H1 (cell line): ENCODE measurements around the gene TMEM185B. TPM values are rescaled to one million over a fixed set of nuclear protein-coding genes. Genes with fewer than 3 reads are reported as not detected.

Source experiments
- CTCF ChIA-PET: fragments of 300-600 bp; sonication (Branson Sonifier 250); formaldehyde crosslinking; loops from one replicate; lab custom pipeline; 2021; ENCODE audit not compliant: partially characterized antibody; lab: Charles Lee
- POLR2A ChIA-PET: fragments of 300-600 bp; sonication (Branson Sonifier 250); formaldehyde crosslinking; loops from one replicate; lab custom pipeline; 2021; ENCODE audit warnings: inconsistent platforms; ENCODE audit not compliant: partially characterized antibody; lab: Charles Lee
- DNase-seq, 2 experiments: peaks; one replicate each; pipeline versions ENCODE4 v3.0.0 to v3.0.0-alpha.2; 2010 to 2022; ENCODE audit warnings: low spot score in 2 of 2, low read depth in 1 of 2, mixed read lengths in 1 of 2
- FAIRE-seq: peaks from 2 replicates; lab custom pipeline; 2011; peaks lifted over from hg19 to GRCh38; lab: Jason Lieb, UNC
- H2AFZ ChIP-seq: 2 replicates; pipeline ENCODE4 v1.8.1; 2012; ENCODE audit warnings: low read length, inconsistent platforms
- H2AK5ac ChIP-seq: 2 replicates; pipeline ENCODE4 v1.6.1; 2013; ENCODE audit warnings: low read depth, low read length
- H2BK120ac ChIP-seq: replicated peaks from 2 replicates; pipeline ENCODE3; 2013; ENCODE audit warnings: low read depth, low read length, inconsistent platforms
- H2BK12ac ChIP-seq: 2 replicates; pipeline ENCODE4 v1.6.1; 2013; ENCODE audit warnings: low read depth, low read length
- H2BK15ac ChIP-seq: 2 replicates; pipeline ENCODE4 v1.6.1; 2013; ENCODE audit warnings: low read length
- H2BK20ac ChIP-seq: 2 replicates; pipeline ENCODE4 v1.6.1; 2013; ENCODE audit warnings: low read length
- H2BK5ac ChIP-seq: 2 replicates; pipeline ENCODE4 v1.6.1; 2013; ENCODE audit warnings: low read depth, low read length
- H3K14ac ChIP-seq: 2 replicates; pipeline ENCODE4 v1.6.1; 2013; ENCODE audit warnings: inconsistent platforms; ENCODE audit not compliant: insufficient read length
- H3K18ac ChIP-seq: 2 replicates; pipeline ENCODE4 v1.6.1; 2013; ENCODE audit warnings: low read length; ENCODE audit errors: extremely low read depth
- H3K23ac ChIP-seq: 2 replicates; pipeline ENCODE4 v1.6.1; 2013; ENCODE audit warnings: inconsistent platforms; ENCODE audit not compliant: insufficient read length
- H3K23me2 ChIP-seq: 2 replicates; pipeline ENCODE4 v1.6.1; 2013; ENCODE audit warnings: low read depth, low read length
- H3K27ac ChIP-seq: 2 replicates; pipeline ENCODE4 v1.6.1; 2011; ENCODE audit warnings: low read depth, low read length, inconsistent platforms
- H3K27me3 ChIP-seq, 4 experiments: replicated peaks in 1 of 4; 1 replicate in 1 of 4; 2 replicates in 3 of 4; pipeline versions ENCODE4 v1.6.1 to v1.8.1; 2011 to 2013; ENCODE audit warnings: low read length in 3 of 4, mild to moderate bottlenecking in 3 of 4, inconsistent platforms in 2 of 4, mixed read lengths in 2 of 4, moderate library complexity in 1 of 4; ENCODE audit not compliant: control insufficient read depth in 3 of 4, insufficient read depth in 3 of 4; ENCODE audit errors: extremely low read depth in 1 of 4
- H3K36me3 ChIP-seq, 4 experiments: 2 replicates each; pipeline versions ENCODE4 v1.6.1 to v1.8.1; 2011 to 2013; ENCODE audit warnings: mild to moderate bottlenecking in 4 of 4, low read length in 3 of 4, moderate library complexity in 2 of 4, control low read depth in 1 of 4, inconsistent platforms in 1 of 4; ENCODE audit not compliant: insufficient read depth in 4 of 4, control insufficient read depth in 2 of 4
- H3K4ac ChIP-seq: replicated peaks from 2 replicates; pipeline ENCODE3; 2013; ENCODE audit warnings: low read length, low read depth, mixed read lengths, inconsistent platforms; ENCODE audit not compliant: insufficient read length
- H3K4me1 ChIP-seq, 4 experiments: replicated peaks in 1 of 4; 1 replicate in 1 of 4; 2 replicates in 3 of 4; pipeline versions ENCODE4 v1.6.1 to v1.8.1; 2011 to 2013; ENCODE audit warnings: low read length in 3 of 4, inconsistent platforms in 2 of 4, mixed read lengths in 1 of 4; ENCODE audit not compliant: insufficient read depth in 4 of 4, control insufficient read depth in 3 of 4
- H3K4me2 ChIP-seq, 2 experiments: 2 replicates each; pipeline versions ENCODE4 v1.6.1 to v1.8.1; 2011 to 2013; ENCODE audit warnings: low read depth in 2 of 2, low read length in 2 of 2, control low read depth in 1 of 2, inconsistent platforms in 1 of 2, mild to moderate bottlenecking in 1 of 2; ENCODE audit not compliant: insufficient read depth in 1 of 2
- H3K4me3 ChIP-seq, 4 experiments: fragments of 200-600, 300-600 bp in 1 of 4; sonication (generic), shearing (Covaris generic), sonication (Bioruptor Twin) in 1 of 4; 2 replicates each; pipeline versions ENCODE4 v1.5.1 to v1.8.1; 2011 to 2016; ENCODE audit warnings: low read length in 4 of 4, low read depth in 3 of 4, control low read depth in 2 of 4, inconsistent platforms in 2 of 4, mild to moderate bottlenecking in 2 of 4, mixed read lengths in 1 of 4, moderate library complexity in 1 of 4; ENCODE audit not compliant: insufficient read depth in 2 of 4; ENCODE audit errors: extremely low read depth in 1 of 4
- H3K56ac ChIP-seq: replicated peaks from 2 replicates; pipeline ENCODE3; 2013; ENCODE audit warnings: low read depth, mild to moderate bottlenecking, mixed read lengths, low read length, inconsistent platforms; ENCODE audit not compliant: insufficient read length
- H3K79me1 ChIP-seq: 2 replicates; pipeline ENCODE4 v1.6.1; 2013; ENCODE audit warnings: low read depth, low read length, control low read depth
- H3K79me2 ChIP-seq, 2 experiments: 2 replicates each; pipeline versions ENCODE4 v1.6.1 to v1.8.1; 2012 to 2013; ENCODE audit warnings: low read length in 2 of 2, mild to moderate bottlenecking in 2 of 2, inconsistent platforms in 1 of 2; ENCODE audit not compliant: insufficient read depth in 2 of 2, control insufficient read depth in 1 of 2
- H3K9ac ChIP-seq, 4 experiments: replicated peaks in 1 of 4; 1 replicate in 1 of 4; 2 replicates in 3 of 4; pipeline versions ENCODE4 v1.6.1 to v1.8.1; 2011 to 2013; ENCODE audit warnings: low read depth in 3 of 4, low read length in 3 of 4, control low read depth in 2 of 4, mild to moderate bottlenecking in 2 of 4, moderate library complexity in 2 of 4, inconsistent platforms in 1 of 4; ENCODE audit errors: extremely low read depth in 1 of 4
- H3K9me3 ChIP-seq, 2 experiments: 2 replicates each; pipeline versions ENCODE4 v1.6.1 to v1.8.1; 2012 to 2013; ENCODE audit warnings: mild to moderate bottlenecking in 2 of 2, moderate library complexity in 2 of 2, control low read depth in 1 of 2, inconsistent platforms in 1 of 2, low read depth in 1 of 2, low read length in 1 of 2, mixed read lengths in 1 of 2; ENCODE audit not compliant: insufficient read depth in 2 of 2
- H4K20me1 ChIP-seq, 2 experiments: replicated peaks in 1 of 2; 2 replicates each; pipeline versions ENCODE3 to v1.8.1; 2011 to 2013; ENCODE audit warnings: inconsistent platforms in 2 of 2, low read length in 2 of 2, mild to moderate bottlenecking in 1 of 2; ENCODE audit not compliant: insufficient read depth in 2 of 2, control insufficient read depth in 1 of 2
- H4K5ac ChIP-seq: 2 replicates; pipeline ENCODE4 v1.6.1; 2013; ENCODE audit warnings: low read length, low read depth, mixed read lengths, inconsistent platforms; ENCODE audit not compliant: insufficient read length
- H4K8ac ChIP-seq: 2 replicates; pipeline ENCODE4 v1.8.0; 2013; ENCODE audit warnings: mild to moderate bottlenecking, moderate library complexity, low read length, inconsistent platforms; ENCODE audit not compliant: insufficient read depth; ENCODE audit errors: extremely low read depth
- H4K91ac ChIP-seq: replicated peaks from 2 replicates; pipeline ENCODE3; 2013; ENCODE audit warnings: low read length, mixed read lengths, inconsistent platforms; ENCODE audit not compliant: insufficient read length
- ATF3 ChIP-seq: IDR thresholded peaks from 2 replicates; pipeline ENCODE4 v1.6.1; 2011; ENCODE audit warnings: low read depth, mild to moderate bottlenecking, low read length; ENCODE audit not compliant: insufficient read depth
- CBX5 ChIP-seq: fragments of 300-800, 300-1000 bp; sonication (generic); IDR thresholded peaks from 2 replicates; pipeline ENCODE4 v1.7.1; 2016; ENCODE audit warnings: antibody characterized with exemption, low read length, low read depth
- JUND ChIP-seq: IDR thresholded peaks from 2 replicates; pipeline ENCODE4 v1.6.1; 2011; ENCODE audit warnings: mild to moderate bottlenecking, improper control_type of control experiment, low read length
- KDM5A ChIP-seq: fragments of 200-600 bp; IDR thresholded peaks from 2 replicates; pipeline ENCODE4 v1.7.1; 2012; ENCODE audit warnings: mild to moderate bottlenecking, low read length, inconsistent platforms, mixed read lengths
- MAX ChIP-seq: IDR thresholded peaks from 2 replicates; pipeline ENCODE4 v1.6.1; 2012; ENCODE audit warnings: inconsistent platforms
- POLR2AphosphoS5 ChIP-seq: IDR thresholded peaks from 2 replicates; pipeline ENCODE4 v1.6.1; 2011; ENCODE audit warnings: low read depth, low read length
- RBBP5 ChIP-seq: IDR thresholded peaks from 2 replicates; pipeline ENCODE4 v1.7.1; 2012; ENCODE audit warnings: low read depth, mild to moderate bottlenecking, inconsistent platforms, low read length, moderate library complexity, borderline replicate concordance
- SAP30 ChIP-seq: fragments of 300-600 bp; sonication (generic); IDR thresholded peaks from 2 replicates; pipeline ENCODE4 v1.7.1; 2012; ENCODE audit warnings: low read length, moderate library complexity, mild to moderate bottlenecking, inconsistent platforms; ENCODE audit not compliant: insufficient read depth, insufficient replicate concordance
- SIN3A ChIP-seq, 2 experiments: IDR thresholded peaks in 1 of 2; conservative IDR thresholded peaks in 1 of 2; 2 replicates each; pipeline ENCODE4 v1.6.1; 2011 to 2012; ENCODE audit warnings: low read length in 2 of 2, improper control_type of control experiment in 1 of 2, low read depth in 1 of 2, mild to moderate bottlenecking in 1 of 2
- SIX5 ChIP-seq: IDR thresholded peaks from 2 replicates; pipeline ENCODE4 v1.6.1; 2011; ENCODE audit warnings: mild to moderate bottlenecking, low read depth, low read length
- TAF1 ChIP-seq: IDR thresholded peaks from 2 replicates; pipeline ENCODE4 v1.6.1; 2011; ENCODE audit warnings: mild to moderate bottlenecking, low read depth, low read length
- TAF7 ChIP-seq: optimal IDR thresholded peaks from 2 replicates; pipeline ENCODE3; 2011; ENCODE audit warnings: low read depth, mild to moderate bottlenecking, inconsistent platforms, low read length, moderate library complexity, borderline replicate concordance
- TEAD4 ChIP-seq: IDR thresholded peaks from 2 replicates; pipeline ENCODE4 v1.6.1; 2012; ENCODE audit warnings: low read depth, low read length, inconsistent platforms, mixed read lengths
- WGBS, 2 experiments: shearing (Covaris generic) in 1 of 2; methylation state at CpG; one replicate each; pipeline versions ENCODE4 v1.1.6 to v1.1.7; 2013 to 2015; ENCODE audit warnings: low lambda C conversion rate in 2 of 2, mixed read lengths in 2 of 2, inconsistent platforms in 1 of 2, low coverage in 1 of 2, missing lambda C conversion rate in 1 of 2; ENCODE audit not compliant: insufficient replicate concordance in 2 of 2, insufficient coverage in 1 of 2, insufficient read length in 1 of 2; ENCODE audit errors: extremely low coverage in 1 of 2, missing lambda C conversion rate in 1 of 2; 5-methylcytosine and 5-hydroxymethylcytosine counted together
- polyA plus RNA-seq, 7 experiments: library from polyadenylated mRNA; depleted of rRNA in 3 of 7; stranded (reverse) in 5 of 7; unstranded in 2 of 7; fragments of >200 nt in 5 of 7; fragments of 200-250 nt in 2 of 7; gene quantifications; 1 replicate in 5 of 7; 2 replicates in 1 of 7; 4 replicates in 1 of 7; pipeline versions ENCODE4 v1.2.1 to v1.2.3, GENCODE V29; 2011 to 2013; ENCODE audit warnings: missing spikeins in 2 of 7, mixed read lengths in 2 of 7
- total RNA-seq: library from RNA; stranded (reverse); fragmentation: NEBNext Ultra II Directional; extraction: Animal tissue kit (Norgen Biotek cat#: 25700); gene quantifications from 2 replicates; pipeline ENCODE4 v1.2.1, GENCODE V29; 2021

TMEM185B gene
- total and polyA plus RNA-seq, 2 of the 8 experiments (the other 6 are each of a cell fraction or from before 2014, with no cell fraction given) = 13.5 to 14.0 TPM

GRCh38 chr2:120237491-120237902 lies 14.3 kb upstream of the TMEM185B start:
- 85% methylated on average over 10 of the region's 10 CpGs; no CpG with 5 or more reads in 1 of the 2 experiments for WGBS, 2 experiments
- Histone ChIP-seq H4K5ac (no peak overlapping the region), H3K27ac (no peak overlapping the region), H3K4me3 (no peak overlapping the region), H2BK20ac (0 out of 2 replicates have a peak overlapping the region, but pooled peaks have one; percentile 1), H4K20me1 (no peaks in the 10 kb centered on the region), H2BK120ac (no peak overlapping the region), H3K4me2 (peak overlapping the region in 1 of 2 experiments; percentile 29; a peak in 1 of 4 replicates), H3K4ac (no peak overlapping the region), H3K9ac (no peak overlapping the region), H3K36me3 (no peaks in the 10 kb centered on the region), H4K8ac (no peak overlapping the region; the same call in 1 of the 2 replicates), H3K14ac (no peak overlapping the region), H2AFZ (no peak overlapping the region), H3K23ac (no peak overlapping the region), H3K79me2 (no peaks in the 10 kb centered on the region), H3K23me2 (no peaks in the 10 kb centered on the region), H3K4me1 (peaks cover 0 to 22% (median 6%) of the 10 kb centered on the region in 4 experiments; a peak in 6 of 7 replicates), H3K79me1 (no peaks in the 10 kb centered on the region), H2BK5ac (peak overlapping the region; percentile 26; the same call in 1 of the 2 replicates), H3K9me3 (no peaks in the 10 kb centered on the region), H3K56ac (no peak overlapping the region), H2BK12ac (0 out of 2 replicates have a peak overlapping the region, but pooled peaks have one; percentile 77), H2BK15ac (0 out of 2 replicates have a peak overlapping the region, but pooled peaks have one; percentile 81), H2AK5ac (no peak overlapping the region), H4K91ac (peak overlapping the region; percentile 86), H3K27me3 (peaks cover 0 to 2% (median 0%) of the 10 kb centered on the region in 4 experiments; a peak in 2 of 7 replicates), H3K18ac (peak overlapping the region; percentile 78)
- no peak for FAIRE-seq
- DNase-seq = no peak
- ChIA-PET POLR2A (interaction anchor here (0.7 kb wide), 1 partner anchor 332 kb away, joined by 3 read pairs; no protein-coding TSS in a partner anchor), CTCF (no interaction called here)
- no peak for TF ChIP-seq RBBP5
- TF ChIP-seq TAF7 = no peak
- TF ChIP-seq CBX5 = no peak
- TF ChIP-seq SIX5 = no peak
- TF ChIP-seq MAX = no peak
- TF ChIP-seq TAF1 = no peak
- no peak for TF ChIP-seq POLR2AphosphoS5
- TF ChIP-seq ATF3 = no peak
- TF ChIP-seq SIN3A (conservative IDR thresholded peaks at IDR 0.05 in 1 of 2, IDR thresholded peaks at IDR 0.05 in 1 of 2; ENCODE audit: low read depth in 1 of 2, low read length in 2 of 2) = no peak
- no peak for TF ChIP-seq SAP30
- TF ChIP-seq JUND = no peak
- TF ChIP-seq TEAD4 = no peak
- TF ChIP-seq KDM5A = no peak
